GM13977 (cell line): ENCODE results near the gene KRT85.

Experiments
- DNase-seq: peaks from one replicate; pipeline ENCODE4 v3.0.0; 2012; ENCODE audit warnings: low spot score
- CTCF ChIP-seq: IDR thresholded peaks from 2 replicates; pipeline ENCODE4 v1.5.1; 2012; ENCODE audit warnings: mild to moderate bottlenecking, control low read depth; ENCODE audit not compliant: insufficient read depth; ENCODE audit errors: extremely low read depth, missing control alignments
- in situ Hi-C: fragments of 300-500 bp; cut with MboI; formaldehyde crosslinking; loops from one replicate; pipeline ENCODE4 v1.12.0; 2022; ENCODE audit warnings: low sequenced_read_pairs, low pct_unique_long_range_greater_than_20kb, mixed read lengths, inconsistent platforms; ENCODE audit not compliant: unreplicated experiment

The KRT85 gene

GRCh38 chr12:52389313-52390207 is 22.3 kb upstream of the KRT85 start:
- no peak for DNase-seq
- in situ Hi-C loops, result loop anchor here (25.0 kb wide), 1 partner anchor 598 kb away; no protein-coding TSS in a partner anchor
- TF ChIP-seq CTCF, result no peak

- TF ChIP-seq CTCF, result no peak
- DNase-seq, result no peak
- in situ Hi-C loops, result loop anchor here (25.0 kb wide), 1 partner anchor 599 kb away; no protein-coding TSS in a partner anchor
Observed at GRCh38 chr12:52387859-52388258, 20.6 kb upstream of the KRT85 start.

GRCh38 chr12:52385226-52385702 is 18.0 kb upstream of the KRT85 start, which contains the start of gene KRT84:
TSS of gene KRT84 (minus strand) at chr12:52385652. CDS start at chr12:52385585, 67 bp downstream.
- no peak for TF ChIP-seq CTCF
- no peak for DNase-seq
- in situ Hi-C loops, result loop anchor here (25.0 kb wide), 1 partner anchor 602 kb away; no protein-coding TSS in a partner anchor

GRCh38 chr12:52383331-52383730 is 16.1 kb upstream of the KRT85 start:
- TF ChIP-seq CTCF, result no peak
- in situ Hi-C loops, result loop anchor here (25.0 kb wide), 1 partner anchor 604 kb away; no protein-coding TSS in a partner anchor
- no peak for DNase-seq

- in situ Hi-C loops, result loop anchor here (25.0 kb wide), 1 partner anchor 604 kb away; no protein-coding TSS in a partner anchor
- no peak for DNase-seq
- TF ChIP-seq CTCF, result no peak
Observed at GRCh38 chr12:52382854-52383253, 15.6 kb upstream of the KRT85 start.

GRCh38 chr12:52381206-52381605 is 13.9 kb upstream of the KRT85 start:
- no peak for DNase-seq
- TF ChIP-seq CTCF, result no peak
- in situ Hi-C loops, result loop anchor here (25.0 kb wide), 1 partner anchor 606 kb away; no protein-coding TSS in a partner anchor
